ENCODE results near the gene LAYN. TPM values are rescaled to one million over a fixed set of nuclear protein-coding genes. Genes with fewer than 3 reads are reported as not detected.

Gene LAYN
- total RNA-seq, 1 experiment from 2014 or later = 0.47 TPM

DNA sequence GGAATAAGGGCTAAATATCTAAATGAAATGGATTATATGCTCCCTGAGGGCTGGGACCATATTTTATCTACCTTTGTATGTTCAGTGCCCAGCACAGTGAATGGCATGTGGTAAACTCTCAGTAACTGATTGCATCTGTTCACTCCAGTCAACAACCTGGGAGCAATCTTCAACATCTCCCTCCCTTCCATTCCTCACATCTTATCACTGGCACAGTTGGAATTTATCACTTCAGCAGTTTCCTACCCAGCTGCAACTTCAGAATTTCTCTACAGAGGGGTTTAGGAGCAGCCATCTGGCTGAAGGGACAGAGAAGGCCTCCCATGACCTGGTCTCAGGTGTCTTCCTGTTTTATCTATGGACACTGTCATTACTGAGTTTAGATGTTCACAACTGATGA is 52.0 kb downstream of the LAYN start:
- no peak overlapping the region for H3K27ac Mint-ChIP-seq (ENCODE audit: unreplicated experiment)
- DNase-seq = no peak
- intact Hi-C loops (cut with micrococcal nuclease; ENCODE audit: unreplicated experiment) = no loop called here
- H3K4me3 Mint-ChIP-seq (ENCODE audit: low read depth, unreplicated experiment) = no peak overlapping the region
- no peaks in the 10 kb centered on the region for H3K4me1 Mint-ChIP-seq (ENCODE audit: low read depth, unreplicated experiment)
- no peaks in the 10 kb centered on the region for H3K36me3 Mint-ChIP-seq (ENCODE audit: insufficient read depth, unreplicated experiment)
- no peaks in the 10 kb centered on the region for H3K27me3 Mint-ChIP-seq (ENCODE audit: unreplicated experiment)
- no peaks in the 10 kb centered on the region for H3K9me3 Mint-ChIP-seq (ENCODE audit: low read depth, unreplicated experiment)
- CTCF ChIA-PET = no interaction called here
- no TSS peak for BruUV-seq (replicated peaks)
- TF ChIP-seq, protein P1, sequence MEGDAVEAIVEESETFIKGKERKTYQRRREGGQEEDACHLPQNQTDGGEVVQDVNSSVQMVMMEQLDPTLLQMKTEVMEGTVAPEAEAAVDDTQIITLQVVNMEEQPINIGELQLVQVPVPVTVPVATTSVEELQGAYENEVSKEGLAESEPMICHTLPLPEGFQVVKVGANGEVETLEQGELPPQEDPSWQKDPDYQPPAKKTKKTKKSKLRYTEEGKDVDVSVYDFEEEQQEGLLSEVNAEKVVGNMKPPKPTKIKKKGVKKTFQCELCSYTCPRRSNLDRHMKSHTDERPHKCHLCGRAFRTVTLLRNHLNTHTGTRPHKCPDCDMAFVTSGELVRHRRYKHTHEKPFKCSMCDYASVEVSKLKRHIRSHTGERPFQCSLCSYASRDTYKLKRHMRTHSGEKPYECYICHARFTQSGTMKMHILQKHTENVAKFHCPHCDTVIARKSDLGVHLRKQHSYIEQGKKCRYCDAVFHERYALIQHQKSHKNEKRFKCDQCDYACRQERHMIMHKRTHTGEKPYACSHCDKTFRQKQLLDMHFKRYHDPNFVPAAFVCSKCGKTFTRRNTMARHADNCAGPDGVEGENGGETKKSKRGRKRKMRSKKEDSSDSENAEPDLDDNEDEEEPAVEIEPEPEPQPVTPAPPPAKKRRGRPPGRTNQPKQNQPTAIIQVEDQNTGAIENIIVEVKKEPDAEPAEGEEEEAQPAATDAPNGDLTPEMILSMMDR (IDR thresholded peaks at IDR 0.05; ENCODE audit: unreplicated experiment) = no peak

- no peak overlapping the region for H3K27ac Mint-ChIP-seq (ENCODE audit: unreplicated experiment)
- intact Hi-C loops (cut with micrococcal nuclease; ENCODE audit: unreplicated experiment) = no loop called here
- no peak overlapping the region for H3K4me3 Mint-ChIP-seq (ENCODE audit: low read depth, unreplicated experiment)
- TF ChIP-seq, protein P1 (IDR thresholded peaks at IDR 0.05; ENCODE audit: unreplicated experiment) = no peak
- BruUV-seq (replicated peaks) = no TSS peak
- CTCF ChIA-PET = no interaction called here
- H3K27me3 Mint-ChIP-seq (ENCODE audit: unreplicated experiment) = no peaks in the 10 kb centered on the region
- no peak for DNase-seq
- no peaks in the 10 kb centered on the region for H3K4me1 Mint-ChIP-seq (ENCODE audit: low read depth, unreplicated experiment)
- no peaks in the 10 kb centered on the region for H3K9me3 Mint-ChIP-seq (ENCODE audit: low read depth, unreplicated experiment)
- no peaks in the 10 kb centered on the region for H3K36me3 Mint-ChIP-seq (ENCODE audit: insufficient read depth, unreplicated experiment)
Measured at GRCh38 chr11:111596319-111596718, 55.8 kb downstream of the LAYN start.

DNA sequence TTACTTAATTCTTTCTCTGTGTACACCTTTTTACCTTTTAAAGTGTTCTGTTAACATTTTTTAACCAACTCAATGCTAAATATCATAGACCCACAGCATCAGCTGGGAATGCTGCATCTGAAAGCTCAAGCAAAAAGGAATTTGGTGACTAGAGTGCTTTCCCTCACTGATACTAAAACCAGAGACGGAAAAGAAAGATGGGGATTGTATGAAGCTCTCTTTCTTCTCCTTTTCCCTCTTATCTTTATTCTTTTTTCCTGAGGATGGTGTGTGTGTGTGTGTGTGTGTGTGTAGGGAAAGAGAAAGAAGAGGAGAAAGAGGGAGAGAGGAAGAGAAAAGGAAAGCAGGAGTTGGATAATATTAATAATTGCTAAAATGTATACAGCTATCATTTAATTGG is 57.6 kb downstream of the LAYN start:
- Mint-ChIP-seq H3K27me3 (ENCODE audit: unreplicated experiment) (no peaks in the 10 kb centered on the region), H3K9me3 (ENCODE audit: low read depth, unreplicated experiment) (no peaks in the 10 kb centered on the region), H3K27ac (ENCODE audit: unreplicated experiment) (no peak overlapping the region), H3K36me3 (ENCODE audit: insufficient read depth, unreplicated experiment) (peaks cover 12% of the 10 kb centered on the region), H3K4me1 (ENCODE audit: low read depth, unreplicated experiment) (peaks cover under 1% of the 10 kb centered on the region), H3K4me3 (ENCODE audit: low read depth, unreplicated experiment) (no peak overlapping the region)
- intact Hi-C loops (cut with micrococcal nuclease; ENCODE audit: unreplicated experiment) = no loop called here
- no TSS peak for BruUV-seq (replicated peaks)
- CTCF ChIA-PET = no interaction called here
- no peak for DNase-seq
- TF ChIP-seq, protein P1 (IDR thresholded peaks at IDR 0.05; ENCODE audit: unreplicated experiment) = no peak

- intact Hi-C loops (cut with micrococcal nuclease; ENCODE audit: unreplicated experiment) = no loop called here
- H3K27ac Mint-ChIP-seq (ENCODE audit: unreplicated experiment) = no peak overlapping the region
- CTCF ChIA-PET = no interaction called here
- H3K27me3 Mint-ChIP-seq (ENCODE audit: unreplicated experiment) = no peaks in the 10 kb centered on the region
- no peaks in the 10 kb centered on the region for H3K9me3 Mint-ChIP-seq (ENCODE audit: low read depth, unreplicated experiment)
- BruUV-seq (replicated peaks) = no TSS peak
- DNase-seq = no peak
- H3K36me3 Mint-ChIP-seq (ENCODE audit: insufficient read depth, unreplicated experiment) = peaks cover 16% of the 10 kb centered on the region
- no peak overlapping the region for H3K4me3 Mint-ChIP-seq (ENCODE audit: low read depth, unreplicated experiment)
- peaks cover 5% of the 10 kb centered on the region for H3K4me1 Mint-ChIP-seq (ENCODE audit: low read depth, unreplicated experiment)
- TF ChIP-seq, protein P1 (IDR thresholded peaks at IDR 0.05; ENCODE audit: unreplicated experiment) = no peak
Measured at GRCh38 chr11:111598559-111598958, 58.0 kb downstream of the LAYN start.

GRCh38 chr11:111601636-111601978 is 61.1 kb downstream of the LAYN start:
- no peaks in the 10 kb centered on the region for H3K9me3 Mint-ChIP-seq (ENCODE audit: low read depth, unreplicated experiment)
- BruUV-seq (replicated peaks) = no TSS peak

More at GRCh38 chr11:111601636-111601978, 61.1 kb downstream of the LAYN start:
- TF ChIP-seq, protein P1 (IDR thresholded peaks at IDR 0.05; ENCODE audit: unreplicated experiment) = no peak
- peaks cover 16% of the 10 kb centered on the region for H3K4me1 Mint-ChIP-seq (ENCODE audit: low read depth, unreplicated experiment)
- H3K27ac Mint-ChIP-seq (ENCODE audit: unreplicated experiment) = peak overlapping the region; percentile 47
- intact Hi-C loops (cut with micrococcal nuclease; ENCODE audit: unreplicated experiment) = loop anchor here (1.0 to 5.0 kb wide), 3 partner anchors 91 to 176 kb away; no protein-coding TSS in a partner anchor
- CTCF ChIA-PET = no interaction called here
- DNase-seq = no peak
- H3K27me3 Mint-ChIP-seq (ENCODE audit: unreplicated experiment) = no peaks in the 10 kb centered on the region
- H3K4me3 Mint-ChIP-seq (ENCODE audit: low read depth, unreplicated experiment) = peak overlapping the region; percentile 97
- peaks cover 24% of the 10 kb centered on the region for H3K36me3 Mint-ChIP-seq (ENCODE audit: insufficient read depth, unreplicated experiment)
